ENCODE data around the gene PSTPIP1.

PSTPIP1 gene

GRCh38 chr15:77046704-77047412 is 51.9 kb downstream of the PSTPIP1 start:
- no peak for FAIRE-seq

DNA sequence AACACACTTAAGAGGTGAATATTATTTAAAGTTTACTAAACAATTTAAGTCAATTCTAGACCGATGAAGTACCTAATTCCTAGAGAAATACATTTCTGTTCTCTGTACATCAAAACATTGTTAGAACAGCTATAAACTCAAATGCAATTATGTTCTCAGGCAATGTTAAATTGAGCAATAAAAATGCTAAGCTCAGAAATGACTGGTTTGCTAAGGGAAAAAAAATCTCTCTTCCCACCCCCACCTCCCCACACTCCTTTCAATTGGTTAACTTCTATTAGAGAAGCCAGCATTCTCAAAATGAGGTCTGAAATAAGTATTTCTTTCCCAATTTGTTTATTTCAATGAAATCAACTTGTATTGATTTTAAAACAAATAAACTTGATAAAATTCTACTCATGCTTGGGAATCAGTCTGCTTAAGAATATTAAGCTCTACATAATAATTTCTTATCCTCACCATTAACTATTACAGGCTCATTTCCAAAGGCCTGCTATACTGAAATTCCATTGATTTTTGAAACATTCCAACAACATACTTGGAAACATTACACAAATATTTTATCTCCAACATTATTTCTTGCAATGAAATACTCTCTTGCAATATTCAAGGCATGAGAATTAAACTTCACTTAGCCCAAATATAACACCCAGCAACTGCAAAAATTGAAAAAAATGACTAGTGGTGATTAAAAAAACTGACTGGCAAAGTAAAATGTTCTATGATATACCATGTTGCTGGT is 53.4 kb downstream of the PSTPIP1 start:
- no peak for FAIRE-seq

DNA sequence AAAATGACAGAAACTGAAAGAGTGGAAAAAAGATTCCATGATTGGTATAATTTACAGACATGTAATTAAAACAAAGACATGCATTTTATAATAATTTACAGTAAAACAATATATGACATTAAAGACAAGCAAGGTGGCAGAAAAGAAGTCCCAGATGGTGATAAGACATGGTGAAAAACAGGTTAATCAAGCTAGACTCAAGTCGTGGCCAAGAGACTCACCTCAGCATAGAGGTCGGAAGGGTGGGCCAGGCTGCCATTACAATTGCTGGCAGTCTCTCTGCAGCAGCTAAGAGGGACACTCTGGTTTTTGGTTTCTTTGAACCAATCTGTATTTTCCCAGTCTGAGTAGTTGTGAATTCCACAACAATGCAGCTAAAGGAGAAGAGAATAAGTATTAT is 57.6 kb downstream of the PSTPIP1 start:
- no peak for FAIRE-seq

DNA sequence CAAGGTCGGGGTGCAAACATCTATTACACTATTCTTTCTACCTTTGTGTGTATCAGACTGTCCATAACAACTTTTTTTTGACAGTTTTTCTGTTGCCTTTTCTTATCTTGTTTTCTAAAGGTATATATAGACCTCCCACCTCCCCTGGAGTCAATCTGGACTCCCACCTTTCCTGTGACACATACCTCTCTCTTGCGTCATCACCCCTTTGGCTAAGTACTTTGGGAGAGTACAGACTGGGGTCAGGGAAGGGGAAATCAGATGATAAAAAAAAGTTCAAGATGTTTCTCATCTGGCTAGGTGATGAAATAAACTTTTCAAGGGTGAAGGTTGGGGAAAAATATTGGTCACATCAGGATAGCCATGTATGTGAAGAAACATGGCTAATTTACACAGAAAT is 58.8 kb downstream of the PSTPIP1 start:
- no peak for FAIRE-seq

- FAIRE-seq: no peak
These were observed 62.1 kb downstream of the PSTPIP1 start for GRCh38 chr15:77057072-77057471.

DNA sequence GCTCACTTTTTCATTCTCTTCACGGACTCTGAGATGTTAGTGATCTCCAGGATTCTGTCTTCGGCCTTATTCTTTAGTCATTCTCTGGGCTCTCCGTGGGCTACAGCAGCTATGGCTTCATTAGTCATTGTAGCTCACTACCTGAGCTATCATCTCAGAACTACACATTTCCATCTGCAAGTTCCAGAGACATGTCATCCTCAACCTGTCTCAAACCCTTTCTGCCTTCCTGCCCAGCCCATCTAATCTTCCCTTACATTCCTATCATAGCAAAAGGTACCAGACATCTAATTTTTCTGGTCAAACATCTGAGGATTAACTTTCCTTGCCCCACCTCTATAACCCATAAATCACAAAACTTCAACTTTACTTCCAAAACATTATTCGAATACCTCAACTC is 62.8 kb downstream of the PSTPIP1 start:
- FAIRE-seq: no peak

DNA sequence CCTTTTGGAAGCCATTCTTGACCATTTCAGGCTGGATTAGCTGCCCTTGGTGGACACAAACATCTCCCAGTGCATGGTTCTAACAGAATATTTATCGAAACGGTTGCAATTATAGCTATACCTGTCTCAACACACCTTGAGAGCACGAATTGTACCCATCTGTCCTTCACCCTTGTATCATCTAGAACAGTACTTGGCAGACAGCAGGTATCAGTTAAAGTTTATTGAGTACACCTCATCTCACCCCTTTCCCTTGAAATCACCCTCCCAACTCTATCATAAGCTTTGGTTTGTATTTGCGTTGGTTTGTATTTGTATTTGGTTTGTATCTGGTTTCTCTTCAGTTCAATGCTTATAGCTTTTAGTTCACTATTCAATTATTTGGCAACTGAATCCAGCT is 63.5 kb downstream of the PSTPIP1 start:
- FAIRE-seq: no peak

- no peak for FAIRE-seq
These were observed 64.9 kb downstream of the PSTPIP1 start for GRCh38 chr15:77059786-77060361.

DNA sequence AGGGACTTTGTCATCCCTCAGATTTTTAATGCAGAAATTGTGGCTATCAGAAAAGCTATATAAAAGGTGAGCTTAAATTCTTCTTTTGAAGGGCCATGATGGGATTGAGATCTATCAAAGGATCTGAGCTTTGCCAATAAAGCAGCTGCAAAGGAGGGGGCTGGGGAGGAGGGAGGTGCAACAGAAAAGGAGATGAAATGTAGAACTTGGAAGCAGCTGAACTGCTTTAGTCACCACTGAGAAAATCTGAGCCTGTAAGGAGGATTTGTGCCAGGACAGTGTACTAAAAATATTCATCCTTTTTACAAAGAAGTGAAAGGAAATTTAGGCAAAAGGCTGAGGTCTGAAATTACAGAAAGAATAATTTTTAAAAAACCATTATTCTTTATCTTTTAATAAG is 65.6 kb downstream of the PSTPIP1 start:
- no peak for FAIRE-seq

- FAIRE-seq: no peak
These were observed 68.3 kb downstream of the PSTPIP1 start for GRCh38 chr15:77063249-77063648.

GRCh38 chr15:77064063-77064462 is 69.1 kb downstream of the PSTPIP1 start:
- FAIRE-seq: no peak

- FAIRE-seq: no peak
These were observed 69.8 kb downstream of the PSTPIP1 start for GRCh38 chr15:77064539-77065308.

DNA sequence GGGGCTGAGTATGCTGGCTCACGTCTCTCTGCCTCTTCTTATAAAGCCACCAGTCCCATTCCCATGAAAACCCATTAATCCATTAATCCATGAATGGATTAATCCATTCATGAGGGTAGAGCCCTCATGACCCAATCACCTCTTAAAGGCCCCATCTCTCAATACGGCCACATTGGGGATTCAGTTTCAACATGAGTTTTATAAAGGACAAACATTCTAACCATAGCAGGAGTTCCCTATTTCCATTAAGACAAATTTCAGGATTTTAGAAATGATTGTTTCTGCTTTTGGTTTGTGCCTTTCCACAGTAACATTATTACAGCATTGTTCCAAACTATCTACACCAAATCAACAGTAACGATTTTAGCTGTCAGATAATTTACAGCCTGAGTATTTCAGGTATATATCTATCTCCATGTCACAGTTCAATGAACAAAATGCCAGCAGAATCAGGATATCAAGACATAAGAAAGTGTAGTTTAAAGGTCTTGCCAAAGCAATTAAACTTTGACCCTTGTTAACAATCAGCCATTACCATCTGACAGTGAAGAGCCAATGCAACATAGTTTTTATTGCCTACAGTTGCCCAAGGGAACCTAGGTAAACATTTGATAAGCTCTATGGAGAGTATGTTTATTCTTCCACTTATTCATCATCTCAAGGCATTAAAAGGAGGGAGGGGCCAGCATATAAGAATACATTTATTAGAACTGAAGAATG is 72.2 kb downstream of the PSTPIP1 start:
- FAIRE-seq: no peak

GRCh38 chr15:77067691-77068367 is 72.9 kb downstream of the PSTPIP1 start:
- no peak for FAIRE-seq

DNA sequence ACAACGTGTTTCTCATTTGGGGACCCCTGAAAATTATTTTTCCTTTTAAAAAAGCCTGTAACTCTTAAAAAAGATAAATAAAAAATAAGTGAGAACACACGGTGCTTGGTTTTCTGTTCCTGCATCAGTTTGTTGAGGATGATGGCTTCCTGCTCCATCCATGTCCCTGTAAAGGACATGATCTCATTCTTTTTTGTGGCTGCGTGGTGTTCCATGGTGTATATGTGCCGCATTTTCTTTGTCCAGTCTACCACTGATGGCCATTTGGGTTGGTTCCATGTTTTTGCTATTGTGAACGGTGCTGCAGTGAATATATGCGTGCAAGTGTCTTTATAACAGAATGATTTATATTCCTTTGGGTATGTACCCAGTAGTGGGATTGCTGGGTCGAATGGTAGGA is 73.7 kb downstream of the PSTPIP1 start:
- FAIRE-seq: no peak

GRCh38 chr15:77069521-77070121 is 74.7 kb downstream of the PSTPIP1 start:
- no peak for FAIRE-seq

GRCh38 chr15:77070180-77070494 is 75.2 kb downstream of the PSTPIP1 start:
- no peak for FAIRE-seq

- FAIRE-seq: no peak
These were observed 75.8 kb downstream of the PSTPIP1 start, which contains the start of gene TSPAN3 for GRCh38 chr15:77070495-77071304. Gene TSPAN3 (minus strand): TSS chr15:77071109. CDS start chr15:77070954, 155 bp downstream.

GRCh38 chr15:77071305-77072223 is 76.6 kb downstream of the PSTPIP1 start:
- FAIRE-seq: no peak

DNA sequence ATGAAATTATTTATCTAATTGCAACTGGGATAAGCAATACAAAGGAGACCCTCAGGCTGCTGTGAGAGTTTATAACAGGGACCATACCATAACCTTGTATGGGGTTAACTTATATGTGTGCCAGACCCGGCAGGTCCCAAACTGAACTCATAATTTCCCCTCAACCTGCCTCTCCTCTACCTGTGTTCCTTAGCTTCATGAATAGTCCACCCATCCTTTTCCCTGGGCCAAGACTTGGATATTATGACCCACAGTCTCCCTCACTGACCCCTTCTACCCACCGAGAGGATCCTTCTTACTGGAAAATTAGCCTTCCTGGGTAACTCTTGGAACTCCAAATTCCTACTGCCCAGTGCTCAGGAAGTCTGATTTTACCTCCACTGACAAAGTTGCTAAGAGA is 79.4 kb downstream of the PSTPIP1 start:
- no peak for FAIRE-seq
